Endothelial cell of umbilical vein (primary cell): ENCODE measurements around the gene C15orf61. TPM values are rescaled to one million over a fixed set of nuclear protein-coding genes. Genes with fewer than 3 reads are reported as not detected.

Experiments
- BruUV-seq: library from RNA; stranded (reverse); fragments of 400-500 nt; replicated peaks from 2 replicates; lab custom pipeline; 2021; lab: Mats Ljungman, UMichigan
- CTCF ChIA-PET: fragments of 300-600, 350-600 bp; sonication (Branson Sonifier 250); formaldehyde crosslinking; loops from one replicate; lab custom pipeline; 2021; ENCODE audit warnings: antibody characterized with exemption, inconsistent platforms; lab: Charles Lee
- POLR2A ChIA-PET: fragments of 300-600, 350-600 bp; sonication (Branson Sonifier 250); formaldehyde crosslinking; loops from one replicate; lab custom pipeline; 2021; ENCODE audit warnings: antibody characterized with exemption, inconsistent platforms; lab: Charles Lee
- DNase-seq: peaks from one replicate; pipeline ENCODE4 v3.0.0-alpha.2; 2011; ENCODE audit warnings: low read depth, low spot score
- FAIRE-seq: peaks from 2 replicates; lab custom pipeline; 2011; peaks lifted over from hg19 to GRCh38; lab: Jason Lieb, UNC
- H2AFZ ChIP-seq: 2 replicates; pipeline ENCODE4 v1.6.0; 2012; ENCODE audit warnings: low read depth, low read length, control low read depth, inconsistent platforms
- H3K27ac ChIP-seq: 2 replicates; pipeline ENCODE4 v1.5.1; 2011; ENCODE audit warnings: low read depth, mild to moderate bottlenecking, control low read depth, low read length, moderate library complexity; ENCODE audit not compliant: insufficient read depth
- H3K27me3 ChIP-seq, 2 experiments: 2 replicates each; pipeline versions ENCODE4 v1.6.0 to v1.6.1; 2011; ENCODE audit warnings: low read length in 2 of 2, mixed read lengths in 1 of 2; ENCODE audit not compliant: control insufficient read depth in 2 of 2, insufficient read depth in 2 of 2
- H3K36me3 ChIP-seq, 2 experiments: 2 replicates in 1 of 2; 3 replicates in 1 of 2; pipeline ENCODE4 v1.5.1; 2011; ENCODE audit warnings: low read length in 2 of 2, mild to moderate bottlenecking in 1 of 2, moderate library complexity in 1 of 2; ENCODE audit not compliant: control insufficient read depth in 2 of 2, insufficient read depth in 2 of 2; ENCODE audit errors: extremely low read depth in 1 of 2
- H3K4me1 ChIP-seq: 3 replicates; pipeline ENCODE4 v1.5.1; 2011; ENCODE audit warnings: mild to moderate bottlenecking, low read length; ENCODE audit not compliant: control insufficient read depth, insufficient read depth; ENCODE audit errors: extremely low read depth
- H3K4me2 ChIP-seq: 2 replicates; pipeline ENCODE4 v1.6.1; 2011; ENCODE audit warnings: low read length, control low read depth, mixed read lengths; ENCODE audit not compliant: insufficient read depth
- H3K4me3 ChIP-seq, 3 experiments: fragments of 200-600 bp in 1 of 3; sonication (generic), shearing (Covaris generic) in 1 of 3; replicated peaks in 1 of 3; 2 replicates each; pipeline ENCODE4 v1.5.1; 2011 to 2016; ENCODE audit warnings: control low read depth in 3 of 3, low read length in 3 of 3, mild to moderate bottlenecking in 2 of 3, inconsistent platforms in 1 of 3, low read depth in 1 of 3, moderate library complexity in 1 of 3; ENCODE audit not compliant: insufficient read depth in 1 of 3
- H3K79me2 ChIP-seq: 2 replicates; pipeline ENCODE4 v1.6.0; 2012; ENCODE audit warnings: low read length, inconsistent platforms; ENCODE audit not compliant: control insufficient read depth, insufficient read depth
- H3K9ac ChIP-seq: replicated peaks from 2 replicates; pipeline ENCODE3; 2011; ENCODE audit warnings: low read length, control low read depth; ENCODE audit not compliant: insufficient read depth; ENCODE audit errors: extremely low read depth
- H3K9me1 ChIP-seq: replicated peaks from 3 replicates; pipeline ENCODE4 v1.6.0; 2011; ENCODE audit warnings: mild to moderate bottlenecking, low read length; ENCODE audit not compliant: control insufficient read depth, insufficient read depth; ENCODE audit errors: extremely low read depth
- H3K9me3 ChIP-seq: replicated peaks from 2 replicates; pipeline ENCODE4 v1.5.1; 2012; ENCODE audit warnings: low read length, inconsistent platforms; ENCODE audit not compliant: control insufficient read depth, insufficient read depth
- H4K20me1 ChIP-seq: replicated peaks from 2 replicates; pipeline ENCODE3; 2011; ENCODE audit warnings: mild to moderate bottlenecking, low read length; ENCODE audit not compliant: control insufficient read depth, insufficient read depth; ENCODE audit errors: extremely low read depth
- CTCF ChIP-seq, 2 donors: IDR thresholded peaks; 1 replicate in 1 of 2; 2 replicates in 1 of 2; pipeline ENCODE4 v1.5.1; 2011; ENCODE audit warnings: low read length in 2 of 2, mild to moderate bottlenecking in 2 of 2, moderate library complexity in 2 of 2, control low read depth in 1 of 2, inconsistent platforms in 1 of 2, low read depth in 1 of 2; ENCODE audit not compliant: insufficient read depth in 1 of 2; ENCODE audit errors: extremely low read depth in 1 of 2
- EZH2 ChIP-seq: IDR thresholded peaks from 2 replicates; pipeline ENCODE4 v1.6.1; 2012; ENCODE audit warnings: borderline replicate concordance, low read depth, mild to moderate bottlenecking, moderate library complexity, low read length, inconsistent platforms; ENCODE audit not compliant: severe bottlenecking
- FOS ChIP-seq: IDR thresholded peaks from 2 replicates; pipeline ENCODE4 v1.6.1; 2011; ENCODE audit warnings: mild to moderate bottlenecking, low read length, moderate library complexity, borderline replicate concordance; ENCODE audit not compliant: insufficient read depth
- GATA2 ChIP-seq: IDR thresholded peaks from 2 replicates; pipeline ENCODE4 v1.7.0; 2011; ENCODE audit warnings: low read depth, mild to moderate bottlenecking, moderate library complexity, mixed read lengths, low read length; ENCODE audit not compliant: insufficient read length, insufficient read depth
- JUN ChIP-seq: IDR thresholded peaks from 2 replicates; pipeline ENCODE4 v1.6.1; 2011; ENCODE audit warnings: borderline replicate concordance, low read depth; ENCODE audit not compliant: insufficient read length, insufficient read depth
- MAX ChIP-seq: IDR thresholded peaks from 2 replicates; pipeline ENCODE4 v1.6.1; 2011; ENCODE audit not compliant: insufficient read depth, insufficient read length
- MYC ChIP-seq: IDR thresholded peaks from one replicate; pipeline ENCODE4 v1.6.1; 2011; ENCODE audit warnings: mild to moderate bottlenecking, low read depth, low read length
- POLR2A ChIP-seq: IDR thresholded peaks from 2 replicates; pipeline ENCODE4 v1.6.1; 2012; ENCODE audit warnings: low read depth, mild to moderate bottlenecking, control low read depth, low read length
- POLR2AphosphoS5 ChIP-seq: IDR thresholded peaks from 2 replicates; pipeline ENCODE4 v1.6.1; 2012; ENCODE audit warnings: low read depth, mild to moderate bottlenecking, control low read depth, low read length, moderate library complexity; ENCODE audit not compliant: insufficient read depth
- dilution Hi-C: fragments of 300-500 bp; cut with MboI; formaldehyde crosslinking; loops from one replicate; pipeline ENCODE4 v1.15.0; 2019; ENCODE audit warnings: low sequenced_read_pairs; ENCODE audit not compliant: extremely low pct_ligation_motif_present
- intact Hi-C: fragments of 100-400 bp; cut with micrococcal nuclease; formaldehyde crosslinking; loops from one replicate; pipeline ENCODE4 v1.10.0; 2022
- polyA plus RNA-seq, 4 experiments: library from polyadenylated mRNA; depleted of rRNA in 3 of 4; stranded (reverse) in 3 of 4; unstranded in 1 of 4; fragments of >200 nt; gene quantifications; 2 replicates each; pipeline versions ENCODE4 v1.2.1 to v1.2.3, GENCODE V29; 2011 to 2012; ENCODE audit warnings: missing spikeins in 1 of 4
- total RNA-seq: library from RNA; stranded (reverse); gene quantifications from 2 replicates; pipeline ENCODE4 v1.2.3, GENCODE V29; 2021

The C15orf61 gene
- total and polyA plus RNA-seq, 2 donors (not counting 3 experiments of a cell fraction or from before 2014, with no cell fraction given), result 3.2 to 4.1 TPM

DNA sequence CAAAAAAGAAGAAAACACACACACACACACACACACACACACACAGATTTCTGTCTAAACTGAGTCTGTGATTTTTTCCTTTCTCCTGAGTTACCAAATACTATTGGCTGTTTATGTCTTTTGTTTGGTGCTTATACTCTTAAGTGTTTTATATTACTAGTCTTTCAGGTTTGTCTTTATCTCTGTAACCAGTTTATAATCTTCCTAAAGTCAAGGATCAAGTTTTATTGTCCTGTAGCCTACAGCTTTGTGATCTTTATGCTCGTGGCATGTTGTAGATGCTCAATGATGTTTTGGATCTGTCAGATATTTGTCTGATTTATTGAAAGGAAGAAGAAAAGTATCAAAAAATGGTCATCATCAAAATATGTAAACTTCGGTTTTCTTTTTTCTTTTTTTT lies 26.1 kb downstream of the C15orf61 start:
- intact Hi-C loops, result loop anchor here (10.0 kb wide), 1 partner anchor 92 kb away; no protein-coding TSS in a partner anchor
- CTCF ChIA-PET, result no interaction called here

More for the DNA sequence above, 26.1 kb downstream of the C15orf61 start:
- BruUV-seq, result no TSS peak
- no peaks in the 10 kb centered on the region for H3K9me1 ChIP-seq
- H3K36me3 ChIP-seq, result no peaks in the 10 kb centered on the region
- no peaks in the 10 kb centered on the region for H3K9me3 ChIP-seq
- POLR2A ChIA-PET, result no interaction called here
- TF ChIP-seq FOS (no peak), CTCF (IDR thresholded peaks at IDR 0.05; ENCODE audit: extremely low read depth in 1 of 2, insufficient read depth in 1 of 2, low read depth in 1 of 2, low read length in 2 of 2) (no peak), JUN (no peak), GATA2 (no peak), POLR2A (no peak), MYC (no peak), POLR2AphosphoS5 (no peak), EZH2 (no peak), MAX (no peak)
- no peaks in the 10 kb centered on the region for H4K20me1 ChIP-seq
- no peak overlapping the region for H3K27ac ChIP-seq
- DNase-seq (no peak), FAIRE-seq (no peak)
- H2AFZ ChIP-seq, result no peak overlapping the region
- no peaks in the 10 kb centered on the region for H3K79me2 ChIP-seq
- no peak overlapping the region for H3K4me3 ChIP-seq
- H3K4me1 ChIP-seq, result peaks cover 8% of the 10 kb centered on the region
- dilution Hi-C loops, result no loop called here
- no peaks in the 10 kb centered on the region for H3K27me3 ChIP-seq
- no peak overlapping the region for H3K9ac ChIP-seq
- H3K4me2 ChIP-seq, result no peak overlapping the region
